SH-SY5Y (cell line): ENCODE measurements around the gene PRELID1.

ENCODE experiments used
- GATA2 ChIP-seq: IDR thresholded peaks from 2 replicates; pipeline ENCODE4 v1.6.1; 2011; ENCODE audit warnings: mild to moderate bottlenecking, low read depth, low read length
- GATA3 ChIP-seq: IDR thresholded peaks from 2 replicates; pipeline ENCODE4 v1.6.1; 2011; ENCODE audit warnings: low read depth, mild to moderate bottlenecking, low read length, moderate library complexity

- TF ChIP-seq GATA2 = no peak
- no peak for TF ChIP-seq GATA3
Observed at GRCh38 chr5:177301503-177302165, 2.0 kb upstream of the PRELID1 start.
